Globus pallidus (tissue), 1 donor: Measurements from ENCODE around the gene ISG20L2.

Experiments used
- DNase-seq: peaks from one replicate; pipeline ENCODE4 v3.0.0-alpha.2; 2015; ENCODE audit warnings: low spot score

The ISG20L2 gene

GRCh38 chr1:156740741-156741480 is 12.3 kb upstream of the ISG20L2 start, which contains the start of gene MRPL24:
MRPL24 (minus strand) TSS chr1:156741088; CDS start chr1:156738704, 2,384 bp downstream.
- DNase-seq: peak; percentile 100

- peak; percentile 33 for DNase-seq
Measured at GRCh38 chr1:156740237-156740740, 11.7 kb upstream of the ISG20L2 start.

GRCh38 chr1:156738916-156739315 is 10.3 kb upstream of the ISG20L2 start:
- DNase-seq: no peak

GRCh38 chr1:156738407-156738806 is 9.8 kb upstream of the ISG20L2 start:
- no peak for DNase-seq

GRCh38 chr1:156733989-156734584 is 5.5 kb upstream of the ISG20L2 start:
- DNase-seq: no peak

- DNase-seq: peak; percentile 70
Measured at GRCh38 chr1:156727926-156728598, 504 bp downstream of the ISG20L2 start, which contains the start of gene METTL25B. METTL25B (plus strand) TSS chr1:156728469; CDS start chr1:156729105, 636 bp downstream.

- DNase-seq: no peak
Measured at GRCh38 chr1:156727492-156727891, 1.1 kb downstream of the ISG20L2 start.

GRCh38 chr1:156726549-156727226 is 1.9 kb downstream of the ISG20L2 start:
- no peak for DNase-seq

- peak; percentile 86 for DNase-seq
Measured at GRCh38 chr1:156725683-156726280, 2.8 kb downstream of the ISG20L2 start.

- no peak for DNase-seq
Measured at GRCh38 chr1:156721535-156721934, 7.0 kb downstream of the ISG20L2 start.

- DNase-seq: no peak
Measured at GRCh38 chr1:156721131-156721530, 7.4 kb downstream of the ISG20L2 start.

GRCh38 chr1:156717351-156717750 is 11.2 kb downstream of the ISG20L2 start:
- no peak for DNase-seq

GRCh38 chr1:156714830-156715229 is 13.7 kb downstream of the ISG20L2 start:
- no peak for DNase-seq

GRCh38 chr1:156712626-156713025 is 15.9 kb downstream of the ISG20L2 start:
- no peak for DNase-seq

GRCh38 chr1:156711011-156711817 is 17.4 kb downstream of the ISG20L2 start:
- no peak for DNase-seq

- DNase-seq: no peak
Measured at GRCh38 chr1:156709757-156710489, 18.6 kb downstream of the ISG20L2 start.

- no peak for DNase-seq
Measured at GRCh38 chr1:156709031-156709430, 19.5 kb downstream of the ISG20L2 start.

- no peak for DNase-seq
Measured at GRCh38 chr1:156708218-156708661, 20.3 kb downstream of the ISG20L2 start.

GRCh38 chr1:156707417-156708217 is 20.9 kb downstream of the ISG20L2 start:
- no peak for DNase-seq
